Heart left ventricle (tissue), 16 donors: ENCODE measurements around the gene OPCML. TPM values are rescaled to one million over a fixed set of nuclear protein-coding genes. Genes with fewer than 3 reads are reported as not detected.

ENCODE experiments used
- ATAC-seq, 4 donors: fragments of 200-7000 bp; cut with Tn5 transposase; one replicate each; pipeline ENCODE4 v1.9.1; 2020 to 2022; ENCODE audit warnings: moderate library complexity in 4 of 4, mild to moderate bottlenecking in 3 of 4, moderate number of reproducible peaks in 1 of 4
- DNase-seq, 5 donors: peaks; one replicate each; pipeline ENCODE4 v3.0.0-alpha.2; 2020
- H3K27ac ChIP-seq, 12 donors: fragments of 200-600 bp; sonication (generic) in 4 of 12; one replicate each; pipeline versions ENCODE4 v1.5.0 to v1.8.0; 2016 to 2022; ENCODE audit warnings: mild to moderate bottlenecking in 2 of 12
- H3K27me3 ChIP-seq, 9 donors: fragments of 200-600 bp; sonication (generic) in 2 of 9; one replicate each; pipeline versions ENCODE4 v1.5.1 to v1.8.0; 2016 to 2022; ENCODE audit warnings: mild to moderate bottlenecking in 3 of 9
- H3K36me3 ChIP-seq, 9 donors: fragments of 200-600 bp; sonication (generic) in 2 of 9; one replicate each; pipeline versions ENCODE4 v1.5.0 to v1.8.0; 2018 to 2022; ENCODE audit warnings: mild to moderate bottlenecking in 2 of 9
- H3K4me1 ChIP-seq, 12 donors: fragments of 200-600 bp; sonication (generic) in 4 of 12; one replicate each; pipeline versions ENCODE4 v1.5.0 to v1.8.0; 2016 to 2022; ENCODE audit warnings: mild to moderate bottlenecking in 3 of 12
- H3K4me3 ChIP-seq, 12 donors: fragments of 200-600 bp; sonication (generic) in 4 of 12; one replicate each; pipeline versions ENCODE4 v1.5.0 to v1.8.0; 2017 to 2022; ENCODE audit warnings: mild to moderate bottlenecking in 9 of 12, moderate library complexity in 4 of 12
- H3K9me3 ChIP-seq, 12 donors: fragments of 200-600 bp; sonication (generic) in 4 of 12; one replicate each; pipeline versions ENCODE4 v1.5.0 to v1.8.0; 2016 to 2022; ENCODE audit warnings: mild to moderate bottlenecking in 1 of 12
- POLR2A ChIP-seq, 2 donors: fragments of 450-650 bp; IDR thresholded peaks; one replicate each; pipeline ENCODE4 v1.6.1; 2017; ENCODE audit warnings: antibody characterized with exemption in 2 of 2, mild to moderate bottlenecking in 2 of 2, moderate library complexity in 2 of 2
- WGBS, 4 donors: extraction: QIAGEN DNeasy Blood & Tissue Kit in 2 of 4; methylation state at CpG; one replicate each; pipeline versions ENCODE4 v1.1.5 to v1.1.7; 2013 to 2018; 5-methylcytosine and 5-hydroxymethylcytosine counted together
- intact Hi-C, 10 donors: fragments of 100-400 bp; cut with DNase I; formaldehyde crosslinking; loops; one replicate each; pipeline versions ENCODE4 v1.11.1 to v1.14.2; 2022
- polyA plus RNA-seq, 2 donors: library from polyadenylated mRNA; stranded (reverse); fragments of 200-250 nt; gene quantifications; one replicate each; pipeline ENCODE4 v1.2.3, GENCODE V29; 2013
- total RNA-seq, 9 donors: library from RNA; depleted of rRNA in 2 of 9; stranded (reverse); fragments of >200 nt in 2 of 9; fragmentation: NEBNext Ultra II Directional in 3 of 9; extraction: Animal tissue kit (Norgen Biotek cat#: 25700) in 3 of 9; gene quantifications; one replicate each; pipeline versions ENCODE4 v1.1.0 to v1.2.4, GENCODE V29; 2016 to 2023
- TF ChIP-seq, protein P1 (sequence below), 12 donors: fragments of 200-600 bp; sonication (generic) in 4 of 12; IDR thresholded peaks; one replicate each; pipeline versions ENCODE4 v1.5.0 to v1.8.0; 2018 to 2022; ENCODE audit warnings: antibody characterized with exemption in 12 of 12, mild to moderate bottlenecking in 5 of 12
- donor health status: ischemic (EF 13 %, LVEDD 7.1; RV severe dilation, severe dysfunction).
- donor health status: healthy with polysubstance abuse.
- donor health status: DM: no; HTN: yes; CAD: no.
- donor health status: DM: no; HTN: no; CAD: no.
- donor health status: ischemic (EF 25% LVEDD 6.9; RV normal size, moderate dysfunction).
- donor health status: ischemic (EF 25% LVEDD 5.7; RV mildly dilated, moderate dysfunction).
- donor health status: healthy.
- donor health status: DM: yes; HTN: yes; CAD: no.
- donor health status: ischemic (EF 35%, LVEDD 5.7; RV mildly dilated, moderate dysfunction).
- donor health status: nonischemic (EF 11% LVEDD 7.7; RV severe dilation, severe dysfunction).
- donor health status: DM: yes; HTN: yes; CAD: no.
- donor health status: PGD.
- donor health status: ischemic (EF 29% LVEDD 5.4; RV normal size, mild dysfunction).
- donor health status: nonischemic (EF 23%, LVEDD 6.1; RV moderate dilation, normal function).

OPCML gene
- total and polyA plus RNA-seq, 11 donors, result 0.04 to 1.3 (median 0.23) TPM; not detected in 3

DNA sequence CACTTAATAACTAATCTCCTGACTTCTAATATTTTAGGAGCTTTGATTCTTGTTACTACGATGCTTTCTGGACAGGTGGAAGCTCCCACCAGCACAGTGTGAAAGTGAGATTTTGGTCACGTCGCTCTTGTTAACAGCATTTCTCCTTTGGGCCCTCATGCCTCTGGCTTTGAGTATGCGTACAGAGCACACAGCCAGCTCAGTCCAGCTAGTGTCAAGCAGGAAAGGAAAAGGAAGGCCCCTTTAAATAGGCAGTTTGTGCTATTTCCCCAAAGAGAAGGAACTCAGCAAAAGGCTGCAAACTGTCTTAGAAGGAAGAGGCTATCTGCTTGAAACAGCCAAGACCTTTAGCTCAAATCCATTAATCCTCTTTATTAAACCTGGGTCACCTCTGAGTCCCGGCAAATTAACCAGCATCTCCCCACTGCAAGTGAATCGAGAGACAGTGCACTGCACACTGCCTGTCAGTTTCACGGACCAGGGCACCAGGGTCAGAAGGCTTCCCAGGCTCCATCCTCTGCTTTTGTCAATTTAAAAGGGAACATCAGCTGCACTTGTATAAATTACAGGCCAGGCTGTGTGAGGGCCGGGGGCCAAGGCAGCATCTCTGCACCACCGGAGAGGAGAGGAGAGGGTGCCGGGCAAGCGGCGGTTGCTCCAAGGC, 34.7 kb downstream of the OPCML start:
- Histone ChIP-seq H3K36me3 (no peaks in the 10 kb centered on the region), H3K4me1 (peaks cover 0 to 5% (median 0%) of the 10 kb centered on the region in 12 donors), H3K27me3 (peaks cover 0 to 4% (median 0%) of the 10 kb centered on the region in 9 donors), H3K27ac (no peak overlapping the region), H3K4me3 (no peak overlapping the region), H3K9me3 (peaks cover 0 to 4% (median 0%) of the 10 kb centered on the region in 12 donors)
- DNase-seq (no peak), ATAC-seq (no peak)
- TF ChIP-seq, protein P1, sequence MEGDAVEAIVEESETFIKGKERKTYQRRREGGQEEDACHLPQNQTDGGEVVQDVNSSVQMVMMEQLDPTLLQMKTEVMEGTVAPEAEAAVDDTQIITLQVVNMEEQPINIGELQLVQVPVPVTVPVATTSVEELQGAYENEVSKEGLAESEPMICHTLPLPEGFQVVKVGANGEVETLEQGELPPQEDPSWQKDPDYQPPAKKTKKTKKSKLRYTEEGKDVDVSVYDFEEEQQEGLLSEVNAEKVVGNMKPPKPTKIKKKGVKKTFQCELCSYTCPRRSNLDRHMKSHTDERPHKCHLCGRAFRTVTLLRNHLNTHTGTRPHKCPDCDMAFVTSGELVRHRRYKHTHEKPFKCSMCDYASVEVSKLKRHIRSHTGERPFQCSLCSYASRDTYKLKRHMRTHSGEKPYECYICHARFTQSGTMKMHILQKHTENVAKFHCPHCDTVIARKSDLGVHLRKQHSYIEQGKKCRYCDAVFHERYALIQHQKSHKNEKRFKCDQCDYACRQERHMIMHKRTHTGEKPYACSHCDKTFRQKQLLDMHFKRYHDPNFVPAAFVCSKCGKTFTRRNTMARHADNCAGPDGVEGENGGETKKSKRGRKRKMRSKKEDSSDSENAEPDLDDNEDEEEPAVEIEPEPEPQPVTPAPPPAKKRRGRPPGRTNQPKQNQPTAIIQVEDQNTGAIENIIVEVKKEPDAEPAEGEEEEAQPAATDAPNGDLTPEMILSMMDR (IDR thresholded peaks at IDR 0.05), result no peak
- TF ChIP-seq POLR2A (IDR thresholded peaks at IDR 0.05), result no peak
- intact Hi-C loops, result no loop called here
- 73 to 81% (median 77%) methylated on average over 12 of the region's 12 CpGs for WGBS, 4 donors

DNA sequence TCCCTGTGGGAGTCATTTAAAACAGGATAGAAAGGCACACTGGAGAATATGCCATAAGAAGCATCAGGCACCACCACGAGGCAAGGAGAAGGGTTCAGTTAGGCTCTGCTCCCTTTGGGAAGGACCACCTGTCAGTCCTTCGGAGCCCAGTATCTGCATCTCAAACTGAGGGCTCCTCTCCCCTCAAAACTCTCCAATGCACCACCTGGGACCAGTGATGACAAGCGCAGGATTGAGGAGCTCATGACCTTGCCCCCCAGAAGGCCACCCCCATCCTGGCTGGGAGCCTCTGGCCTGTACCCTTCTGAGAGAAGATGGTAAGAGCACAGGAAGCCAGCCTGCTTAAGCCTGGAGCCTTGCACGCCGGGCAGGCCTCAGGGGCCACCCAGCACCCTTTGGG, 39.4 kb downstream of the OPCML start:
- no peak for ATAC-seq
- no peak overlapping the region for H3K27ac ChIP-seq
- 84 to 86% (median 85%) methylated on average over 5 of the region's 5 CpGs for WGBS, 4 donors

DNA sequence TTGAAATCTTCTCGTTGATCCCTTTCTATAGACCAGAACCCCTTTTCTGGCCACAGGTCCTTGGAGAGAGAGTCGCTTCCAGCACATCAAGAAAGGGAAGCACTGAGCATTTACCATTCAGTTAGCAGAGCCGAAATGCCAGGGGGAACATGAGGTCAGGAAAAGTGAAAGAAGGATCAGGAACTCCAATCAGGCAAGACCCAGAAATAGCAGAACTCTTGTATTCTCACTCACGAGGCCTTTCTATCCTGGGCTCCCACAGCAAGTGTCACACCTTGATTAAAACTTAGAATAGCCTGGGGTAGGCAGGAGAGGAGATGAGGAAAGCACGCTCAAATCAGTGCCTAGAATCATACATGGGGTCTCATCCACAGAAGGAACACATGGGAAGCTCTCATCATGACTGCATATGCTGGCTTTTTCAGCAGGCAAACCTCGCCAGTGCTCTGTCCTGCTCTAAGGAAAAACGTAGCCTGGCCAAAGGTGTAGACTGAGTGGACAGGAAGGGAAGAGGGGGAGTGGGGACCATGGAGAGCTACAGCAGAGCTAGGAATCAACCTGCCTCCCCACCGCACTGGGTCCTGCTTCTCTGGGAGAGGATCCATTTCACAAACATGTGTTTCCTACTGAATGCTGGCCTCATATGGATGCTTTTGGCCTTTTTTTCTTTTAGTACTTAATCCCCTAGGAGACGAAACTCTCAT, 40.5 kb downstream of the OPCML start:
- ATAC-seq (peak in 2 of 4 donors; percentile 41 to 58), DNase-seq (no peak)
- Histone ChIP-seq H3K4me3 (no peak overlapping the region), H3K4me1 (peaks cover 0 to 9% (median 0%) of the 10 kb centered on the region in 12 donors), H3K36me3 (no peaks in the 10 kb centered on the region), H3K27me3 (no peaks in the 10 kb centered on the region), H3K9me3 (peaks cover 0 to 4% (median 0%) of the 10 kb centered on the region in 12 donors), H3K27ac (no peak overlapping the region)
- no peak for TF ChIP-seq POLR2A (IDR thresholded peaks at IDR 0.05)
- TF ChIP-seq, protein P1 (IDR thresholded peaks at IDR 0.05), result no peak
- intact Hi-C loops, result no loop called here
- 54 to 59% (median 57%) methylated on average over 9 of the region's 9 CpGs for WGBS, 4 donors

More for the DNA sequence above, 39.4 kb downstream of the OPCML start:
- intact Hi-C loops, result no loop called here
- no peaks in the 10 kb centered on the region for H3K36me3 ChIP-seq
- DNase-seq, result no peak
- TF ChIP-seq POLR2A (IDR thresholded peaks at IDR 0.05), result no peak
- TF ChIP-seq, protein P1 (IDR thresholded peaks at IDR 0.05), result no peak
- no peak overlapping the region for H3K4me3 ChIP-seq
- H3K9me3 ChIP-seq, result peaks cover 0 to 4% (median 0%) of the 10 kb centered on the region in 12 donors
- peaks cover 0 to 9% (median 0%) of the 10 kb centered on the region in 12 donors for H3K4me1 ChIP-seq
- no peaks in the 10 kb centered on the region for H3K27me3 ChIP-seq

DNA sequence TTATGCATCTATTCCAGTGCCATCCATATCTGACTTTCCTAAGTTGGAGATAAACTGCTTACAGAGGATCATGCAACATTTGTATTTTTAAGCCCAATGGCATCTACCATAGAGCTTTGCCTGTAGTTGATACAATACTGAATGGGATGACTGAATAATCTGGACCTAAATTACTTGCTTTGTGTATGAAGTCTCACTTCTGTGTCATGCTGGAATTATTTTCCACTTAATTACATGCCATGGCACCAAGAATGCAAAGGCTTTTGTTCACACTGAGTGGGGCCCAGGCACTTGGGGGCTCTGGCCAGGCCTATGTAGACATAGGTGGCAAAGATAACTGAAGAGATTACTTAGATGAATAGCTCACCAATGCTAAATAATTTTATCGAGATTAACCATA, 51.6 kb downstream of the OPCML start:
- Histone ChIP-seq H3K27me3 (no peaks in the 10 kb centered on the region), H3K9me3 (no peaks in the 10 kb centered on the region), H3K4me1 (no peaks in the 10 kb centered on the region), H3K36me3 (no peaks in the 10 kb centered on the region), H3K27ac (no peak overlapping the region), H3K4me3 (no peak overlapping the region)
- 88 to 93% (median 91%) methylated on average over 1 of the region's 1 CpG for WGBS, 4 donors
- DNase-seq (no peak), ATAC-seq (no peak)
- intact Hi-C loops, result no loop called here
- TF ChIP-seq, protein P1 (IDR thresholded peaks at IDR 0.05), result no peak
- no peak for TF ChIP-seq POLR2A (IDR thresholded peaks at IDR 0.05)
